GM19395 (cell line): ENCODE data around the gene HAL.

Experiments
- ATAC-seq: cut with Tn5 transposase; IDR thresholded peaks from one replicate; pipeline ENCODE4 v1.9.1; 2021; ENCODE audit warnings: mild to moderate bottlenecking, moderate library complexity; ENCODE audit not compliant: unreplicated experiment

HAL gene

GRCh38 chr12:95942524-95943329, 53.4 kb downstream of the HAL start, which contains the start of gene CCDC38:
Gene CCDC38, minus strand, starts transcription at chr12:95942614. Its CDS starts 6,105 bp downstream, at chr12:95936509.
- peak; percentile 98 for ATAC-seq

GRCh38 chr12:95942101-95942523, 54.0 kb downstream of the HAL start:
- ATAC-seq = no peak

- ATAC-seq = no peak
Measured at GRCh38 chr12:95940514-95940913, 55.6 kb downstream of the HAL start.
